ENCODE measurements around the gene TJP2.
A peak's percentile ranks its signal among the peaks of the same experiment; 100 is the strongest.

TJP2 gene

DNA sequence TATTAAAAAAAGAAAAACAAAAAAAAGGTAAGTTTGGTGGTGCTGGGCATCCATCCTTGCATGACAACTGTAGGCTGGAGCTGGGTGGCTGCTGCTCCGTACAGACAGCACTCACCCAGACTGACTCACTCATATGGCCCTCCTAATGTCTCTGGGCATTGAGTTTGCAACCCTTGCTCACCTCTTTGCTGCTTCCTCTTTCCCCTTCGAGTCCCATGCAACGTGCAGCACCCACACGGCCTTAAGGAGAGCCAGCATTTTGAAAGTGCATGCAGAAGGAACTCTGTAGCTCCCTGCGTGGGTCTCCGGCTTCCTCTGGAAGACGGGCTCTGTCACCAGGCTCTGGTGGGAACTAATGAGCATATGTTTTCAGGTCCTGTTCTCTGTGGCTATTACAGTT, 90.4 kb downstream of the TJP2 start:
- no peaks in the 10 kb centered on the region for H3K9me3 ChIP-seq (ENCODE audit: low read length)
- H3K4me3 ChIP-seq (ENCODE audit: low read depth in 1 of 2, low read length in 2 of 2): no peak overlapping the region
- no peak overlapping the region for H3K9ac ChIP-seq (ENCODE audit: low read length)
- H3K4me1 ChIP-seq (ENCODE audit: insufficient read depth, low read length): no peaks in the 10 kb centered on the region
- no peaks in the 10 kb centered on the region for H3K27me3 ChIP-seq (ENCODE audit: control insufficient read depth in 1 of 2, insufficient read depth in 2 of 2, low read length in 2 of 2)
- no peaks in the 10 kb centered on the region for H3K36me3 ChIP-seq (ENCODE audit: insufficient read depth, low read length)
- no peak overlapping the region for H3K27ac ChIP-seq (ENCODE audit: low read depth, low read length)

- H3K9me3 ChIP-seq (ENCODE audit: low read length): no peaks in the 10 kb centered on the region
- no peak overlapping the region for H3K9ac ChIP-seq (ENCODE audit: low read length)
- no peak overlapping the region for H3K4me3 ChIP-seq (ENCODE audit: low read depth in 1 of 2, low read length in 2 of 2)
Measured at GRCh38 chr9:69265891-69266290, 91.8 kb downstream of the TJP2 start.

DNA sequence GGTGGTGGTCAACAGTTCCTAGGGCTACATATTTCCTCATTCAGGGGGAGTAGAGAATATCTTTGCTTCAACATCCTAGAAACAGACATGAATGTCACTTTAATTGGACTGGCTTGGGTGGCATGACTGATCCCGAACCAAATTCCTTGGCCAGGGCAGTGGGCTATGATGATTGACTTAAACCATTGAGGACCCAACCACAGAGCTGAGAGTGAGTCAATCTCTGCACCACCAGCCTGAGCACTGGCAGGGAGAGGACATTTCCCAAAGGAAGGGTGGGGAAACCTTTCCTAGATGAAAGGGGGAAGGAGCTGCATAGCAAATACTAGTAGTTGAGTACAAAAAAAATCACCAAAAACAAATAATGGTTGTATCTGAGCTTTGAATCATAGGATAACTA, 98.1 kb downstream of the TJP2 start:
- no peaks in the 10 kb centered on the region for H3K27me3 ChIP-seq (ENCODE audit: control insufficient read depth in 1 of 2, insufficient read depth in 2 of 2, low read length in 2 of 2)
- no peaks in the 10 kb centered on the region for H3K4me1 ChIP-seq (ENCODE audit: insufficient read depth, low read length)
- no peak overlapping the region for H3K4me3 ChIP-seq (ENCODE audit: low read depth in 1 of 2, low read length in 2 of 2)
- H3K36me3 ChIP-seq (ENCODE audit: insufficient read depth, low read length): no peaks in the 10 kb centered on the region
- no peak overlapping the region for H3K9ac ChIP-seq (ENCODE audit: low read length)
- H3K27ac ChIP-seq (ENCODE audit: low read depth, low read length): no peak overlapping the region
- no peaks in the 10 kb centered on the region for H3K9me3 ChIP-seq (ENCODE audit: low read length)

More at GRCh38 chr9:69265891-69266290, 91.8 kb downstream of the TJP2 start:
- H3K27ac ChIP-seq (ENCODE audit: low read depth, low read length): no peak overlapping the region
- no peaks in the 10 kb centered on the region for H3K4me1 ChIP-seq (ENCODE audit: insufficient read depth, low read length)
- no peaks in the 10 kb centered on the region for H3K27me3 ChIP-seq (ENCODE audit: control insufficient read depth in 1 of 2, insufficient read depth in 2 of 2, low read length in 2 of 2)
- no peaks in the 10 kb centered on the region for H3K36me3 ChIP-seq (ENCODE audit: insufficient read depth, low read length)

DNA sequence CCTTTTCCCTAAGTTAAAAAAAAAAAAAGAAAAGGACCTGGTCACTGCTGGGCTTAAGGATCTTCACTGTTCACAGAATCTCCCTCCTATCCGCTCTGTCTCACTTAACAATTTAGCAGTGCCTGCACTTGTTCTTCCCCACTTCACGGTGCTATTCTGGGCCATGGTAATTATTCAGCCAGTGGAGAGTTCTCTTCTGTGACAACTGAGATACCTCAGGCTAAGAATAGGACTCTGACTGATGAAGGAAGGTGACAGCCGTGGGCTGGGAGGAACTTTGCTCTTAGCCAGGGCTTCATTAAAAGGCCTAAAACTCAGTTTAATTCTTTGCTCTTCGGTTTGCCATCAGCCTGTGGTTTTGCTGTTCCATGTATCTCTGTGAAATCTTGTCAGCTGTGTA, 99.1 kb downstream of the TJP2 start:
- Histone ChIP-seq H3K27me3 (ENCODE audit: control insufficient read depth in 1 of 2, insufficient read depth in 2 of 2, low read length in 2 of 2) (no peaks in the 10 kb centered on the region), H3K27ac (ENCODE audit: low read depth, low read length) (no peak overlapping the region), H3K9ac (ENCODE audit: low read length) (no peak overlapping the region), H3K4me1 (ENCODE audit: insufficient read depth, low read length) (no peaks in the 10 kb centered on the region), H3K36me3 (ENCODE audit: insufficient read depth, low read length) (no peaks in the 10 kb centered on the region), H3K4me3 (ENCODE audit: low read depth in 1 of 2, low read length in 2 of 2) (no peak overlapping the region), H3K9me3 (ENCODE audit: low read length) (no peaks in the 10 kb centered on the region)

DNA sequence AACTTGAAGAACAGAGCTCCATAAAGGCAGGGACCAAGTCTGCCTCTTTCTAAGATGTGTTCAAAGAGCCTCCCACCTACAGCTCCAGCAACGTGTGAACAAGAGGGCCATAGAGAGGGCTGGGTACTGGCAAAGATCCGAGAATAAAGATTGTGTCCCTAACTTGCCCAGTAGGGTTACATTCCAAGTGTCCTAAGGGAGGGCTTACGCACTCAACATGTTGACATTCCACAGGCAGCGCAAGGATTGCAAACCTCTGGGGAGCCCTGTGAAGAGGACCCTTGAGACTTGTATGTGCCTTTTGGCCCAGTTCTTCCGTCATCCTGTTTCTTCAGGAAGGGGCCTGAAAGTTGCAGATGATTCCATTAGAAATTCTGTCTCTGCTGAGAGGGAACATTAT, 102.7 kb downstream of the TJP2 start:
- H3K27ac ChIP-seq (ENCODE audit: low read depth, low read length): no peak overlapping the region
- H3K27me3 ChIP-seq (ENCODE audit: control insufficient read depth in 1 of 2, insufficient read depth in 2 of 2, low read length in 2 of 2): no peaks in the 10 kb centered on the region
- no peaks in the 10 kb centered on the region for H3K36me3 ChIP-seq (ENCODE audit: insufficient read depth, low read length)
- H3K9me3 ChIP-seq (ENCODE audit: low read length): no peaks in the 10 kb centered on the region
- H3K9ac ChIP-seq (ENCODE audit: low read length): no peak overlapping the region
- H3K4me1 ChIP-seq (ENCODE audit: insufficient read depth, low read length): no peaks in the 10 kb centered on the region
- H3K4me3 ChIP-seq (ENCODE audit: low read depth in 1 of 2, low read length in 2 of 2): no peak overlapping the region

DNA sequence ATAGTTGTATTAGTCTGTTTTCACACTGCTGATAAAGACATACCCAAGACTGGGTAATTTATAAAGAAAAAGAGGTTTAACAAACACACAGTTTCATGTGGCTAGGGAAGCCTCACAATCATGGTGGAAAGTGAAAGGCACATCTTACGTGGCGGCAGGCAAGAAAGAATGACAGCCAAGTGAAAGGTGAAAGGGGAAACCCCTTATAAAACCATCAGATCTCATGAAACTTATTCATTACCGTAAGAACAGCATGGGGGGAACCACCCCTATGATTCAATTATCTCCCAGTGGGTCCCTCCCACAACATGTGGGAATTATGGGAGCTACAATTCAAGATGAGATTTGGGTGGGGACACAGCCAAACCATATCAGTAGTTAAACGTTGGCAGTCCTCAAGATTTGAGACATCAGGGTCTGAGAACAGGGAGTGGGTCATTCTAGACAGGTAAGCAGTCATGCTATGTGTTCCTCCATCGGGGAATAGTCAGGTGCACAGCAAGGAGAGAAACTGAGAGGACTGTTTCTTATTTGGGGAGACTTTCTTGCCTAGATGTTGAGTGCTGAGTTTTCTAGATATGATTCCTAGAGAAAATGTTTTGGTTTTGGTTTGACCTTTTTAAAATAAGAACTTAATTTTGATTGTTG, 105.1 kb downstream of the TJP2 start:
- Histone ChIP-seq H3K27me3 (ENCODE audit: control insufficient read depth in 1 of 2, insufficient read depth in 2 of 2, low read length in 2 of 2) (no peaks in the 10 kb centered on the region), H3K4me1 (ENCODE audit: insufficient read depth, low read length) (no peaks in the 10 kb centered on the region), H3K9me3 (ENCODE audit: low read length) (no peaks in the 10 kb centered on the region), H3K27ac (ENCODE audit: low read depth, low read length) (no peak overlapping the region), H3K9ac (ENCODE audit: low read length) (no peak overlapping the region), H3K36me3 (ENCODE audit: insufficient read depth, low read length) (no peaks in the 10 kb centered on the region), H3K4me3 (ENCODE audit: low read depth in 1 of 2, low read length in 2 of 2) (no peak overlapping the region)

DNA sequence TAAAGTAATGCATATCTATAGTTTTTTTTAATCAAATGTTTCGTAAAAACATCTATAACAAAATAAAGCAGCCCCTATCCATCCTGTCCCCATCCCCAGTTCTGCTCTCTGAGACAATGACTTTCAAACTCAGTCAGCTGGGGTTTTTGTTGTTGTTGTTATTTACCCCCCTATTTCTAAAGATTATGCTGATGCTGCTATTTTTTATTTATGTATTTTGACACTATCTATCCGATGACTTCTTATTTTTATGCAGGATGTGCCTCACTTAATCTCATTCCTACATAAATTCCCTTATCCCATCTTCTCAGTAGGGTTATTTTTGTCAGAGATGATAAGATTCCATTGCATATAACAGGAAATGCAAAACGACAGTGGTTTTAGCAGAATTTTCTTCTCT, 105.7 kb downstream of the TJP2 start:
- H3K4me1 ChIP-seq (ENCODE audit: insufficient read depth, low read length): no peaks in the 10 kb centered on the region
- no peak overlapping the region for H3K27ac ChIP-seq (ENCODE audit: low read depth, low read length)
- no peaks in the 10 kb centered on the region for H3K9me3 ChIP-seq (ENCODE audit: low read length)
- no peaks in the 10 kb centered on the region for H3K27me3 ChIP-seq (ENCODE audit: control insufficient read depth in 1 of 2, insufficient read depth in 2 of 2, low read length in 2 of 2)
- H3K4me3 ChIP-seq (ENCODE audit: low read depth in 1 of 2, low read length in 2 of 2): no peak overlapping the region
- no peaks in the 10 kb centered on the region for H3K36me3 ChIP-seq (ENCODE audit: insufficient read depth, low read length)
- no peak overlapping the region for H3K9ac ChIP-seq (ENCODE audit: low read length)

DNA sequence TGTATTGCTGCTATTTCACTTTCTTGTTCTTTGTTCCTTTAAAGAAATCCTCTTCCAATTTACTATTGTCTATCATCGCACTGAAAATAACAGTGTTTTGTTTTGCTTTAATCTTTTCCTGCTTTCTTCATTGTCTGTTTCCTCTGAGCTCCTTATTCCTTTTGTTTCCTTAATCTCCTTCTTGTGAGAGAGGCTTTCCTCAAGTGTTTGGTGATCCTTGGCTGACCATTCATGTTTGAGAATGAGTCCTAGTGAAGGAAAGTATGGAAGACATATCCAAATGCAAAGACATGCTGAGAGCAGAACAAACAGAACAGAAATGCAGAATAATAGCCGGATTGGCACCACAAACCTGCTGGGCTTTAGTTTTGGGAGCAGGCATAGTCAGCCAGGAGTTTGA, 108.9 kb downstream of the TJP2 start:
- H3K4me1 ChIP-seq (ENCODE audit: insufficient read depth, low read length): no peaks in the 10 kb centered on the region
- H3K9me3 ChIP-seq (ENCODE audit: low read length): no peaks in the 10 kb centered on the region
- H3K9ac ChIP-seq (ENCODE audit: low read length): no peak overlapping the region
- H3K27ac ChIP-seq (ENCODE audit: low read depth, low read length): no peak overlapping the region
- H3K27me3 ChIP-seq (ENCODE audit: control insufficient read depth in 1 of 2, insufficient read depth in 2 of 2, low read length in 2 of 2): no peaks in the 10 kb centered on the region
- no peak overlapping the region for H3K4me3 ChIP-seq (ENCODE audit: low read depth in 1 of 2, low read length in 2 of 2)
- H3K36me3 ChIP-seq (ENCODE audit: insufficient read depth, low read length): no peaks in the 10 kb centered on the region

DNA sequence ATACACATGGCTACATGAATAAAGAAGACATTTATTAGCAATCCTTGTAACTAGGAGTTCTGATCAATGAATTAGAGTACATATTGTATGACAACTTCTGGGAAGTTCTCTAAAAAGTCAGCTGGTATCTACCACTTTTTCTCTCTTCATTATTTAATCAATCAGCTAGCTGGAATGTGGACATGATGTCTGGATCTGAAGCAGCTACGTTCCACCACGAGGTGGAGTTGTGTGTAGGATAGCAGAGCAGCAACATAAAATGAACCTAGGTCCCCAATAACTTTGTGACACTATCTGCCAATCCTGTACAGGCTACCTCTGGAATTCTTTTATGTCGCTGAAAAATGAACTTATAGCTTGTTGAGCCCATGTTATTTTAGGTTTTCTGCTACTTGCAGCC, 118.0 kb downstream of the TJP2 start:
- Histone ChIP-seq H3K9me3 (ENCODE audit: low read length) (no peaks in the 10 kb centered on the region), H3K27me3 (ENCODE audit: control insufficient read depth in 1 of 2, insufficient read depth in 2 of 2, low read length in 2 of 2) (no peaks in the 10 kb centered on the region)

GRCh38 chr9:69293156-69293555, 119.1 kb downstream of the TJP2 start:
- H3K9ac ChIP-seq (ENCODE audit: low read length): no peak overlapping the region

More for the DNA sequence above, 118.0 kb downstream of the TJP2 start:
- no peaks in the 10 kb centered on the region for H3K36me3 ChIP-seq (ENCODE audit: insufficient read depth, low read length)
- H3K27ac ChIP-seq (ENCODE audit: low read depth, low read length): no peak overlapping the region
- H3K4me1 ChIP-seq (ENCODE audit: insufficient read depth, low read length): peaks cover 5% of the 10 kb centered on the region
- H3K9ac ChIP-seq (ENCODE audit: low read length): no peak overlapping the region
- no peak overlapping the region for H3K4me3 ChIP-seq (ENCODE audit: low read depth in 1 of 2, low read length in 2 of 2)

DNA sequence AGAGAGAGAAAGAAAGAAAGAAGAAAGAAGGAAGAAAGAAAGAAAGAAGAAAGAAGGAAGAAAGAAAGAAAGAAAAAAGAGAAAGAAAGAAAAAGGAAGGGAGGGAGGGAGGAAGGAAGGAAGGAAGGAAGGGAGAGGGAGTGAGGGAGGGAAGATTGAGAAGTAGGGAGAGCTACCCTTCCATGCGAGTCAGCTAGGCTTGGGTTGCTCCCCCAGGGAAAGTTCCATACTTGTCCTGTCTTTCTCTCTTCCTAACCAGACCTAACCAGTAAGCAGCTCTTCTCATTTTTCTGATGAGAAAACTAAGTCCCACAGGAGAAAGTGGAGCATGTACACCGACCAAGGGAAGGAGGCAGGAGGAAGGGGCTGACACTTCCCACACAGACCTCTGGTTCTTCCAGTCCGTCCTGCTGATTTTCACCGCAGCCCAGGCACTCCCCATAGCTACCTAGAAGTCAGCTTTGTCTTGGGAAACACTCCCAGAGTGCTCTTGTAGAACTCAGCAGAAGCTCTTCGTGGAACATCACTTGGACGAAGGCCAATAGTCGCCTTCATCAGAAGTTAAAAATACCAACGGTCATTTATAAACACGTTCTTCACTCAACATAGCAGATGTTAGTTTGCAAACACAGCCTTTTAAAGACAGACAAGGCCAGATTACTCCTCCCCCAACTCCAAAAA, 121.9 kb downstream of the TJP2 start:
- Histone ChIP-seq H3K27me3 (ENCODE audit: control insufficient read depth in 1 of 2, insufficient read depth in 2 of 2, low read length in 2 of 2) (no peaks in the 10 kb centered on the region), H3K4me3 (ENCODE audit: low read depth in 1 of 2, low read length in 2 of 2) (peak overlapping the region in 1 of 2 donors; percentile 30), H3K36me3 (ENCODE audit: insufficient read depth, low read length) (no peaks in the 10 kb centered on the region), H3K9ac (ENCODE audit: low read length) (no peak overlapping the region), H3K27ac (ENCODE audit: low read depth, low read length) (no peak overlapping the region), H3K9me3 (ENCODE audit: low read length) (no peaks in the 10 kb centered on the region), H3K4me1 (ENCODE audit: insufficient read depth, low read length) (peaks cover 5% of the 10 kb centered on the region)

More at GRCh38 chr9:69293156-69293555, 119.1 kb downstream of the TJP2 start:
- Histone ChIP-seq H3K27me3 (ENCODE audit: control insufficient read depth in 1 of 2, insufficient read depth in 2 of 2, low read length in 2 of 2) (no peaks in the 10 kb centered on the region), H3K27ac (ENCODE audit: low read depth, low read length) (no peak overlapping the region), H3K36me3 (ENCODE audit: insufficient read depth, low read length) (no peaks in the 10 kb centered on the region), H3K4me1 (ENCODE audit: insufficient read depth, low read length) (peaks cover 5% of the 10 kb centered on the region), H3K9me3 (ENCODE audit: low read length) (no peaks in the 10 kb centered on the region), H3K4me3 (ENCODE audit: low read depth in 1 of 2, low read length in 2 of 2) (no peak overlapping the region)

Data from muscle layer of colon (tissue), 2 donors.